Activated CD4-positive, alpha-beta T cell treated with anti-CD3 and anti-CD28 coated beads, Interleukin-10, Interleukin-2, amounts not matched to agents 100 ng/mL and 50 ng/mL, durations not matched to agents 16 hours and 8 hours (primary cell): ENCODE results near the gene SPTBN4.
"Not testable (repeated sequence)": the region's sequence is repeated elsewhere in the genome, so short reads cannot be mapped to it uniquely, and the experiment has no call there.

ENCODE experiments used
- DNase-seq: peaks from one replicate; pipeline ENCODE4 v3.0.0-alpha.2; 2020

The SPTBN4 gene

GRCh38 chr19:40623403-40624251 is 156.8 kb downstream of the SPTBN4 start:
- peak; percentile 43 for DNase-seq

GRCh38 chr19:40624369-40625153 is 157.8 kb downstream of the SPTBN4 start:
- not testable (repeated sequence) for DNase-seq

- no peak for DNase-seq
Observed at GRCh38 chr19:40625406-40626120, 158.8 kb downstream of the SPTBN4 start.
